HG02970 (cell line): ENCODE results near the gene RAB27A.
A peak's percentile ranks its signal among the peaks of the same experiment; 100 is the strongest.
"Not testable (repeated sequence)": the region's sequence is repeated elsewhere in the genome, so short reads cannot be mapped to it uniquely, and the experiment has no call there.

Source experiments
- ATAC-seq: cut with Tn5 transposase; IDR thresholded peaks from one replicate; pipeline ENCODE4 v1.9.1; 2021; ENCODE audit warnings: mild to moderate bottlenecking, moderate library complexity, moderate number of reproducible peaks; ENCODE audit not compliant: unreplicated experiment, low FRiP score

The RAB27A gene

GRCh38 chr15:55289746-55290527 is at the start of gene RAB27A:
RAB27A (minus strand) TSS chr15:55289813; CDS start chr15:55234934, 54,879 bp downstream.
- ATAC-seq: peak; percentile 58

- no peak for ATAC-seq
These were observed 47.5 kb upstream of the RAB27A start for GRCh38 chr15:55337160-55337559.

- ATAC-seq: no peak
These were observed 45.4 kb upstream of the RAB27A start for GRCh38 chr15:55334997-55335396.

- no peak for ATAC-seq
These were observed 44.8 kb upstream of the RAB27A start for GRCh38 chr15:55334371-55334770.

GRCh38 chr15:55327387-55327786 is 37.8 kb upstream of the RAB27A start:
- no peak for ATAC-seq

- no peak for ATAC-seq
These were observed 32.9 kb upstream of the RAB27A start for GRCh38 chr15:55322467-55322866.

GRCh38 chr15:55320963-55321362 is 31.4 kb upstream of the RAB27A start:
- ATAC-seq: no peak

GRCh38 chr15:55320238-55320550 is 30.6 kb upstream of the RAB27A start:
- ATAC-seq: no peak

GRCh38 chr15:55319537-55320237 is 30.1 kb upstream of the RAB27A start:
- no peak for ATAC-seq

- peak; percentile 93 for ATAC-seq
These were observed 29.2 kb upstream of the RAB27A start, which contains the start of the genes PIGB and PIGBOS1 for GRCh38 chr15:55318588-55319494. PIGB (plus strand) TSS chr15:55319222; CDS start chr15:55319251, 29 bp downstream. PIGBOS1 (minus strand) TSS chr15:55319123; CDS start chr15:55317792, 1,331 bp downstream.

GRCh38 chr15:55302801-55303200 is 13.2 kb upstream of the RAB27A start:
- ATAC-seq: not testable (repeated sequence)

- no peak for ATAC-seq
These were observed 7.7 kb upstream of the RAB27A start for GRCh38 chr15:55297315-55297714.

- ATAC-seq: peak; percentile 56
These were observed 980 bp upstream of the RAB27A start for GRCh38 chr15:55290528-55291057.

- peak; percentile 25 for ATAC-seq
These were observed 435 bp downstream of the RAB27A start for GRCh38 chr15:55289011-55289745.

- no peak for ATAC-seq
These were observed 1.5 kb downstream of the RAB27A start for GRCh38 chr15:55288006-55288717.

GRCh38 chr15:55286442-55287189 is 3.0 kb downstream of the RAB27A start:
- not testable (repeated sequence) for ATAC-seq

- ATAC-seq: no peak
These were observed 5.2 kb downstream of the RAB27A start for GRCh38 chr15:55284426-55284825.

- no peak for ATAC-seq
These were observed 6.0 kb downstream of the RAB27A start for GRCh38 chr15:55283379-55284147.
